NCI-H1436 (cell line): Measurements from ENCODE around the gene TMEM245.

Experiments
- DNase-seq: peaks from one replicate; lab custom pipeline; 2025; lab: John Stamatoyannopoulos, UW

The TMEM245 gene

DNA sequence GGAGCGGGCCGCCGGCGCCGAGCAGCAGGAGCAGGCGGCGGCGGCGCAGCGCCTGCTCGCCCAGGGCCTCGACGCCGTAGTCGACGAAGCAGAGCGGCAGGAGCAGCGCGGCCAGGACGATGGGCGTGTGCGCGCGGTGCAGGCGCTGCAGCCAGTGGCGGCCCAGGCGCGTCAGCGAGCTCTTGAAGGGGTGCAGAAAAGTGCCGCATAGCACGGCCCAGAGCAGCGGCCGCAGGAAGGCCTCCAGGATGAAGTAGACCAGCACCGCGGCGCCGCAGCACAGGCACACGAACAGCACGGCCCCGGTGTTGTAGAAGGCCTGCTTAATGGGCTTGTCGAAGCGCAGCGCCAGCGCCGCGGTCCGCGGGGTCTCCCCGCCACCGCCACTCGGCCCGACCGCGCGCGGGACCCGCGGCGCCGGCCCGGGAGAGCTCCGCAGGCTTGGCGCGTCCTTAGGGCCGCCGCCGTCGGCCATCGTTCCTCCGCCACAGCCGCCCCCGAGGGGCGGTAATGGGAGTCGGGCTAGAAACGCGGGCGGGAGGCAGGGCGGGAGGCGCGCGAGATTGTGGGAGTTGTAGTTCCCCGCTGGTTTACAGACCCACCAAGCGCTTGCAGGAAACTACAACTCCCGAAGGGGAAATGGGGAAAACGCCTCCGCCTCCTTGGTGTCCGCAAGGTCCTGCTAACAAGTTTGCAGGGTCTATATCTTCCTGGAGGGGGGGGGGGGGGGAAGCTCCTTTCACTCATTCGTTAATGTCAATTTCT lies at the start of gene TMEM245:
TMEM245 (minus strand) TSS at position 509 of the 765 bp plus-strand sequence; CDS start at position 475, 34 bp downstream.
- DNase-seq: peak; percentile 99

DNA sequence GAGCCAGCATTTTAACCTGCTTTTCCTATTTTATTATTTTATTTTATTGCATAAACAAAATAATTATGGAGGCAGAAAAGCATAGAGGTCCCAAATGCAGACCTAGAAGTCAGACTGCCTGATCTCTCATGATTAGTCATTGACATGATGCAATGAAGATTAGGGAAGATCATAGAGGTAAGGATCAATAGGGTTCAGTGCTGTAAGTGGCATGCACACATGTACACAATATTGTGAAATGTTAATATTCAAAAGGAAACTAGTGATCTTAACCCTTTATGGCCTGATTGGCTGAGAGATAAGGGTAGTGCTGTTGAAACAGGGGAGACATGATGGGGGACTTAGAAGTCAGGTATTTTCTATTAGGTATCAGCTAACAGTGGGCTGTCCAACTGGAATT lies 48.4 kb upstream of the TMEM245 start:
- no peak for DNase-seq

DNA sequence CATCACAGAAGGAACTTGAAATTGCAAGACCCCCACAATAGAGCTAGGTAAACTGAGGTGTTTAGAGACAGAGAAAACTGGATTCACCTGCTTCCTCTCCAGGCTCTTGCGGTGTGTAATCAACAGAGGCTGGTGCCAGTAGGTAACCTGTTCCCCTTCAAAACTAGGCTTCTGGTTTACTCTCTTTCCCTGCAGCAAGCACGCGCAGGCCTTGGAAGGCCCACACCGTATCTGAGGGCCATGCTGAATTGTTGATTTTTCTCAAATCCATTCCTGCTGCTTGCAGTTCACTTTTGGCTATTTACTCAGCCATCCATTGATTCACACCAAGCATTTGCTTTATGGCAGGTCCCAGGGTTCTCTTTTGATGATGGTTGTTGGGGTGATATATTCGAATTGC lies 48.0 kb upstream of the TMEM245 start:
- DNase-seq: no peak

DNA sequence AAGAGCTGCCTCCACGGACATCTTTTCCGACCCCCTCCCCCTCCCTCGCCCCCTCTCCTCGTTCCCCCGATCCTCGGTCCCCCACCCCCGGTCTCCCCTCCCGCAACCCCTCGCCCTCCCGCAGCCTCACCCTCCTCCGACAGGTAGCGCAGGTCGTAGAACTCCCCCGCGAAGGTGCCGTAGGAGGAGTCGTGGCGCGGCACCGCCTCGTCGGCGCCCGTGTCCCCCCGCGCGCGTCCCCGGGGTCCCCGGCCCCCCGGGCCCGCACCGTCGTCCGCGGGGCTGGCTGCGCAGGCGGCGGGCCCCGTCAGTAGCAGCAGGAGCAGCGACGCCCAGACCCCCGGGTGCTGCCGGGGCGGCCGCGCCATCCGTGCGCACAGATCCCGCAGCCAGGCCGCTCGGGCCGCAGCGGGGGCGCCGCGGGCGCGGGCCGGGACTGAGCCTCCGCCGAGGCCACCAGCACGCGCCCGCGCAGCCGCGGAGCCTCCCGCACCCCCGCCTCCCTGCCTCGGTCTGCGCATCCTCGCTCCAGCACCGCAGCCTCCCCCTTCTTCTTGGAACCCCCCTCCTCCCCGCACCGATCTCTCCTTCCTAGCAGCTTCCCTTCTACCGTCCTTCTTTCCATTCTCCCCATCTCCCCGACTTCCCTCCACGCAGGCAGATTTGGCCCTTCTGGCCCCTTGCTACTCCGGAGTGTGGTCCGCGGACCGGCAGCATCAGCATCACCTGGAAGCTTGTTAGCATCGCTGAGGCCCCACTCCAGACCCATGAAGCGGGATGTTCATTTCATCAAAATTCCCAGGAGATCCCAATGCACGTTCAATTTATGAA lies 47.2 kb upstream of the TMEM245 start, which contains the start of gene FRRS1L:
FRRS1L (minus strand) TSS at position 479 of the 831 bp plus-strand sequence; CDS start at position 368, 111 bp downstream.
- peak; percentile 21 for DNase-seq

DNA sequence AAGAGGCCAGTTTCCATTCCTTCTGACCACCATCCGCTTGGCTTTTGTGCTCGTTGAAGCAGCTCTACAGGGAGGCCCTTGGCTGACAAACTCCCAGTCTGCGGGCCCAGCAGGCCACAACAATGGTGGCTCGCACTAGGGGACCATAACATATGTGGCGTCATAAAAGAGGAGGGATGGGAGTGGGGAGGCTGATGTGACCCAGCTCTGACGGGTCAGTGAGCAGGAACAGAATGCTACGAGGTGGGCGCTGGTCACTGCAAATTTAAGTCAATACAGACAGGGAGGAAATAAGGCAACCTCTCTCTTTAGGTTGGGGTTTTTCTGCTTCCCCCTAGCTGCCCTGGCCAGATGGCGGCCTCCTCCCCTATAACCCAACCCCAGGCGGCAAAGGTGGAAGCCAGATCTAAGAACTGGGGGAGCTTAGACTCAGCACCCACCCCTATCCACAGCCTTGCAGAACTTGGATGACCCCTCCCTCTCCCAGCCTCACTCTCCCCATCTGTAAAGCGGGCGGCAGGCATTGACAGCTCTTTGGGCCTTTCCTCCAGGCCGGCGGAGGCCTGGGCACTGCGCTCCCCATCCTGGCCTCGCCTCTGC lies 46.5 kb upstream of the TMEM245 start:
- DNase-seq: no peak

DNA sequence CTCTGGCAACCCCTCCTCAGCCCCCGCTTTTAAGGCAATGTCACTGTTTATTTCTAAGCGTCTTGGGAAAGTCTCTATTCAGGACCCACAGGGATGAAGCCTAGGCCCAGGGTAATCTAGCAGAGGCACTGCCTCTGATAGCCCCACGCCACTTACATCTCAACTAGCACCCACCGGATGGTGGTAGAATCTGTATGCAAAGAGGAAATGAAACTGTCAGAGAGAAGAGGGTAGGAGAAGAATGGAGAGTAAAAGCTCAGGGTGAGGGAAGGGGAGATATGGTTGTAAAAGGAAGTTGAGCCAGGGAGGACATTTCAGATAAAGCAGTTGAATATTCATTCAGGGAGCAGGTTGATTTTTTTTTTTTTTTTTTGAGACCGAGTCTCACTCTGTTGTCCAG lies 44.3 kb upstream of the TMEM245 start:
- no peak for DNase-seq

DNA sequence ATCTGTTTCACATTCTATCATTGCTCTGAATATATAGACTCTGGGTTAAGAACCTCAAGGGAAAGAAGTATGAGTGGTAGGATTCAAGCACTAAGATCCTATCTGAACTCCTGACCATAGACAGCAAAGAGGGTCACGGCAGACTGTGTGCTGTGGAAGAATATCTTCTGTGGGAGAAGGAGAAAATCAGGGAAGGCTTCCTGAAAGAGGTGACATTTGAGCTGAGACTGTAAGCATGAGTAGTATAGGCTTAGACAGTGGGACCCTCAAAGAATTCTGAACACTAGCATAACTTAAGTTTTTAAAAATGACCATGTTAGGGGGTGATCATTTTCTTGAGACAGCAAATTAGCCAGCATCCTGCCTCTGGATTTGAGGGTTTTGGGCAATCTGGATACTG lies 43.4 kb upstream of the TMEM245 start:
- DNase-seq: no peak

DNA sequence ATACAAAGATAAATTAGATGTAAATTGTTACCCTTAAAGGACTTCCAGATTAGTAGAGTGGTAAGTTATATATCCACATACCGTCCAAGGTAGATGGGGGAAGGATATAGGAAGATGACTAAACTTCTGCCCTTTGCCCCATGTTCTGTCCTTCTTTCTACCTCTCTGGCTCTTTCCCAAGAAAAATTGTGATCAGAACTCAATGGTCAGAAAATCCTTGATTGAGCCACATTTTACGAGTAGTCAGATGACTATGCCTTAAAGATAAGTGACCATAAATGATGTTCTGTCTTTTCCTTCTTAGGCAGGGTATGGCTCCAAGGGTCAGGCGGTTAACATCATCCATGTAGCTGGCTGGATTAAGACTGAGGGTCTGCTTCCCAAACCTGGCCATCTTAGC lies 42.9 kb upstream of the TMEM245 start:
- no peak for DNase-seq

DNA sequence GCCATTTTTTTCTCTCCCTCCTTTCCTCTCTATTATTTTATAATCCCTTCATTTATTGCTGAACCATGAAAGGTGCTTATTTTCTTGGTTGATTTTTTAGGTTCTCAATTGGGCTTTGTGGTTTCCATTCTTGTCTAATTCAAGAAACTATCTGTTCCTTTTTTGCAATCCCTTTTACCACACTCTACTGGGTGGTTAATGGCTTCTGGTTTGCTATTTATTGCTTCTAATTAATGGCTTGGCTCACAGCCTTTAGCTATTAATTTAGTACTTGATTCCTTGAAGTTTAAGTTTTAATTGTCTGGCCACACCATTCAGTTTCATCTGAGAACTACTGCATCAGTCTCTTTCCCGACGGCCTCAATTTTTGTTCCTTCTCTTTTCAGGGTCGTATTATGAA lies 41.7 kb upstream of the TMEM245 start:
- DNase-seq: no peak

DNA sequence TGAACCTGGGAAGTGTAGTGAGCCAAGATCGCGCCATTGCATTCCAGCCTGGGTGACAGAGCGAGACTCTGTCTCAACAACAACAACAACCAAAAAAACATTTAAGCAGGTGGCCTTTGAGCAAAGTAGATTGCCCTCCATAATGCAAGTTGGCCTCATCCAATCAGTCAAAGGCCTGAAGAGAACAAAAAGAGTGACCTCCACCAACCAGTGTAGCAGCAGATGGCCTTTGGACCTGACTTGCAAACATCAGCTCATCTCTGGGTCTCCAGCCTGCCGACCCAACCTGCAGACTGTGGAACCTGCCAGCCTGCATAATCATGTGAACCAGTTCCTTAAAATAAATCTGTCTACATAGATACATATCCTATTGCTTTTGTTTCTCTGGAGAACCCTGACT lies 39.8 kb upstream of the TMEM245 start:
- DNase-seq: no peak

DNA sequence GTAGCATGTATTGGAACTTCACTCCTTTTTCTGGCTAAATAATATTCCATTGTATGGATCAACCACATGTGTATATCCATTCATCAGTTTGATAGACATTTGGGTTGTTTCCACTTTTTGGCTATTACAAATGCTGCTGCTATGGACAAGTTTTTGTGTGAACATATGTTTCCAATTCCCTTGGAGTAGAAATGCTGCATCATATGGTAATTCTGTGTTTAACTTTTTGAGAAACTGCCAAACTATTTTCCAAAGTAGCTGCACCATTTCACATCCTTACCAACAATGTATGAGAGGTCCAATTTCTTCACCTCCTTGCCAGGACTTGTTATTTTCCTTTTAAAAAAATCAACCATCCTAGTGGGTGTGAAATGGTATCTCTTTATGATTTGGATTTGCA lies 38.9 kb upstream of the TMEM245 start:
- no peak for DNase-seq

DNA sequence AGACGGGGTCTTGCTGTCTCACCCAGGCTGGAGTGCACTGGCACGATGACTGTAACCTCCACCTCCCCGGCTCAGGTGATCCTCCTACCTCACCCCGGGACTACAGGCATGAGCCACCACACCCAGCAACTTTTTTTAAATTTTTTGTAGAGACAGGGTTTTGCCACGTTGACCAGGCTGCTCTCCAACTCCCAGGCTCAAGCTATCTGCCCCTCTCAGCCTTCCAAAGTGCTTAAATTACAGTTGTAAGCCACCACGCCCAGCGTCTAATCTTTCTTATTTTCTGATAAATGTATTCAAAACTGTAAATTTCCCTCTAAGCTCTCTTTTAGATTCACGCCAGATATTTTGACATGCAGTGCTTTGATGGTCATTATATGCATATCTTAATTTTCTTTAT lies 37.0 kb upstream of the TMEM245 start:
- no peak for DNase-seq

DNA sequence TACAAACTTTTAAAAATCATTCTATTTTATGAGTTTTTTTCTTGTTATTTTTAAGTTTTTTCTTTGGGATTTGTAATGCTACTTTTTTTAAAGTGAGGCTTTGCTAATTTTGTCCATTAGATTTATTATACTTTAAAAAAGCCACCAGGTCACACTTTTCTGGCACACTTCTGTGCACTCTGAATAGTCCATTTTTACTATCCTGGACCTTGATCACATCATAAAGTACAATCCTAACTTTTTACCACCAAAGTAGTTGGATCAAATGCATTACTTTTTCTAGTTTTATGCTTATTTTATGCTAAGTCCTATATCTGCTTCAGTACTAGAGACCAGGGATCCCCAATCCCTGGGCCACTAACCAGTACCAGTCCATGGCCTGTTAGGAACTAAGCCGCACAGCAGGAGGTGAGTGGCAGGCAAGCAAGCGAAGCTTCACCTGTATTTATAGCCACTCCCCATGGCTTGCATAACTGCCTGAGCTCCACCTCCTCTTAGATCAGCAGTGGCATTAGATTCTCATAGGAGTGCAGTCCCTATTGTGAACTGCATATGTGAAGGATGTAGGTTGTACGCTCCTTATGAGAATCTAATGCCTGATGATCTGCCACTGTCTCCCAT lies 31.3 kb upstream of the TMEM245 start:
- DNase-seq: no peak

DNA sequence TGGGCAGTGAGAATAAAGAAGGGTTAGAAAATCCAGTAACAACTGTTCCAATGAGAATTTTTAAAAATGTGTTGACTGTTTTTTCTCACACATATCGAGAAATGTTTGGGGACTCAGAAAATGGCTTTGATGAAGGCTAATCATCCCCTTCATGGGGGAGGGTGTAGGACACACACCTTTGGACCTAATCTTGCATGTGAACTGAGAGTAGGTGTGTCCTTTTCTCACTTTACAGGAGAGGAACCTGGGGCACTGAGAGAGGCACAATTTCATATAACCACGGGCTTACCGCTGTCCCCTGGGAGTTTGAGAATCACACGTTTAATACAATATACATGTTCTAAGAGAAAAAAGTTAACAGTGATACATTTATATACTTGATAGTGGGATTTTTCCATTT lies 30.0 kb upstream of the TMEM245 start:
- no peak for DNase-seq

DNA sequence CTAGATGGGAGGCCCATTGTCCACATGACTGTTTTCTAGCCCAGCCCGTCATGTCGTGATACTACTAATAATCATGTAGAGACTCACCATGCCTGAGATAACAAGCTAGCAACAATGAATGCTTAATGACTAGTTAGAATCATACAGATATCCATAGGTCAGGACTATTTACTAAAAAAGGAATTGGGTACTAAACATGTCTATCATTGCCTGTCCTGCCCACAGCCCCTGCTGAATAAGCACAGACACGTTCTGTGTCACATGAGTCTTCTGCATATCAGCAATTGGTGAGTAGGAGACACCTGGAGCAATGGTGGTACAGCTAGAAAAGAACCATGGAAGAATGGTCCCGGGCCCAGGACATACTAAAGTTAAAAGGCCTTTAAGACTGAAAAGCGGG lies 29.3 kb upstream of the TMEM245 start:
- no peak for DNase-seq

DNA sequence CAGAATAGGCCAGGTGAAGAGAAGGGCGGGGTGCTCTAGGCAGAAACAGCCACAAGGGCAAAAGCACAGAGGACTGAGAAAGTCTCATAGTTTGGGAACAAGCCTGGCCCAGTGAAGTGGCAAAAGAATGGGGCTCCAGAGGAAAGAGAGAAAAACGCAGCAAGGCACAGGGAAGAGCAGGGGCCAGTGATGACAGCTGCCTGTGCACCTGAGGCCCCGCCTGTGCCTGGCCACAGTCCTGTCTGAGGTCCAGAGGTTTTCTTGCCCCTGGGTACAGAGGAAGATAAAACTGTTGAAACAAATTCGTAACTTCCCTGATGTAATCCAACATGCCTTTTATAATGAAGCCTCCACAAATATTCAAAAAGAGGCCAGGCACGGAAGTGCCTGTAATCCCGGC lies 25.3 kb upstream of the TMEM245 start:
- no peak for DNase-seq

DNA sequence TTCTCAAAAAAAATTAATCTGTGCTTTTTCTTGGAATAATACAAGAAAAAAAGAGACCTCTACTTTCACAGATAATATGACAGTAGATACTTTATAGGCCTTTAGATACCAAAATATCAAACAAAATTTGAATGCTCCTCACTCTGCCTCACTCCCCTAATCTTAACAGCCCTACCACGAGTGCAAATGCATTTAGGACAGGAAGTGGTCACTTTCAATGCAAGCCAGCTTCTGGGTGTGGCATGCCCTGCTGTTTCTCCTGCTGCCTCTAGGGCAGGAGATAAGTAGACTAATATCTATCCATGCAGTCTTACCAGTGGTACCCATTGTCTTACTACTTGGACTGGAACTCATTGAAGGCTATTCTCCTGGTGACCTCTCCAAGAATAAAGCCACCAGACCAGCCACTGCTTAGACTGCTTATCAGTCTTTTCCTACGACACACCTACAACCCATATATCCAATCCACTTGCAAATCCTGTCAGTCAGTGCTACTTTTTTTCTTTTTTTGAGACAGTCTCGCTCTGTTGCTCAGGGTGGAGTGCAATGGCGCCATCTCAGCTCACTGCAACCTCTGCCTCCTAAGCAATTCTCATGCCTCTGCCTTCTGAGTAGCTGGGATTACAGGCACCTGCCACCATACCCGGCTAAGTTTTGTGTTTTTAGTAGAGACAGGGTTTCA lies 24.3 kb upstream of the TMEM245 start:
- DNase-seq: no peak

DNA sequence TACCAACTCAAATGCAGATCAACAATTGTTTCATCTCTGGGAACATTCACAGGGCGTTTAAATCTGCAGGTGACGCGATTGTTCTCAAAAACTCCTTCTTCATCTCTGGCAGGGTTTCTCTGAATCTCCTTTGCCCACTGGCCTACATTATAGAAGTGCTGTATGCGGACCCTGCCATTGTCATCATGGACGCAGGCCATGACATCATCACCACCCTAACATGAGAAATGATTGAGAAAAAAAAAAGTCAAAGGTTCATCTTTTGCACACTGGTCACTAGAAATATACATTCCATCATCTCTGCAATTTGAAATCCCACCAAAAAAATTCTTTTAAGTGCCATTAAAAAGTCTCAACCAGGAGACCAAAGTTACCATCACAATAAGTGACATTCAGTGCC lies 21.6 kb upstream of the TMEM245 start:
- DNase-seq: no peak

DNA sequence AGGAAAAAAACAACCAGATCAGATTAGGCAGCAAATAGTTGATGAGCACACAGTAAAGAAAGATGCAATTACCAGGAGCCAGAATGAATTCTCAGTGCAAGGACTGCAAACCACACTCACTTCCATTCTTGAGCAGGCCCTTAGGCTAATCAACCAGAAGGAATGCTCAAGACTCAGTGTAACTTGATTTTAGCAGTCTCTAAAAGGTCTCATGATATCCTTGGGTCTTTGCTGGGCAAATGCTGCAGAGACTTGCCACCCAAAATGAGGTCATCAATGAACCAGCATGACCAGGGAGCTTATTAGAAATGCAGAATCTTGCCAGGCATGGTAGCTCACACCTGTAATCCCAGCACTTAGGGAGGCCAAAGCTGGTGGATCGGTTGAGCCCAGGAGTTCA lies 20.1 kb upstream of the TMEM245 start:
- DNase-seq: no peak

DNA sequence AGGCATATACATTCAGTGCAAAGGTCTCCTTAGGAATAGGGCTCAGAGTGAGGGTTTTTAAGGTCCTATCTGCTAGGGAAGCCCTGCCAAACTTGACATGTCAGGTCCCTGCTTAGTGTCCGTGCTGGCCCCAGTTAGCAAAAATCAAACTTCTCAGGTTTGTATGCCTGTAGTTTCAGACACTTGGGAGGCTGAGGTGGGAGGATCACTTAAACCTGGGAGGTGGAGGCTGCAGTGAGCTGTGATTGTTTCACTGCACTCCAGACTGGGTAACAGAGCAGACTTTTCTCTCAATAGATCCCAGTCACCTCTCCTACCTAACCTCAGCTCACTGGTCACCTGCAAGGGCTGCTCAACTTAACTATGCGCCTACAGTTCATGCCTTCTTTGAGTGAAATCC lies 18.7 kb upstream of the TMEM245 start:
- no peak for DNase-seq

DNA sequence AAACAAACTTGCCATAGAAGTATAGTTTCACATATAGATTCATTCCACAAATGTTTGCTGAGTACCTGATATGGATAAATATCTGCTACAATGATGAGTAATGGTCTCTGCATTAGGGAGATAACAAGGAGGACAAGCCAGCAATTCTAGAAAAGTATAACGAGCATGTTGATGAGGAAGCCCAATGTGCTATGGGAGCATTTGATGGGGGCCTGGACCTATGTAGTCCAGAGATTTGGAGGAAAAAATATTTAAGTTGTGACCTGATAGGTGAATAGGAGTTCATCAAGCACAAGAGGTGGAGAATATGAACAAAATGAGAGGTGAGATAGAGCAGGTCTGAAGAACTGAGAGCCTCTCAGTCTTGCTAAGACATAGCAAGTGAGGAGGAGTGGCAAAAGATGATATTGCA lies 14.4 kb upstream of the TMEM245 start:
- no peak for DNase-seq

DNA sequence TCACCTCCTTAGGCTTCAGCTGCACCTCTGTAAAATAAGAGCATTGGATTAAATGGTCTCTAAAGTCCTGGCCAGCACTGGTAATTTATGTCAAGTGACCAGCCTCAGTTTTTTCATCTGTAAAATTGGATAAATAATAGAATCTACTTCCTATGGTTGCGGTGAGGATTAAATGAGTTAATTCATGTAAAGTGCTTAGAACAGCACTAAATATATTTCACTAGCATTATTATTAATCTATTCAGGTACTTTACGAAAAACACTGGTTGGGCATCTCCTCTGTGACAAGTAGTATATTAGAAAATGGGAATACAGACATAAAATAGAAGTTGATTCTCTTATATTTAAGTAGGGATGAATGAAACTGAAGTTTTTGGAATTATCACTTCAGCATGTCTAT lies 13.8 kb upstream of the TMEM245 start:
- no peak for DNase-seq
